Measurements from ENCODE around the gene EXD1.

Gene EXD1

GRCh38 chr15:41231422-41232226 is 1.1 kb upstream of the EXD1 start:
- no peak for DNase-seq (ENCODE audit: low read depth)
- peak overlapping the region; percentile 100 for H3K4me3 ChIP-seq (ENCODE audit: control insufficient read depth, low read depth, low read length)
- no peak for TF ChIP-seq CTCF (IDR thresholded peaks at IDR 0.05; ENCODE audit: control insufficient read depth, insufficient read depth, low read depth, low read length, missing control alignments)

GRCh38 chr15:41230345-41230649 is 260 bp downstream of the EXD1 start:
- H3K4me3 ChIP-seq (ENCODE audit: control insufficient read depth, low read depth, low read length): peak overlapping the region; percentile 100
- TF ChIP-seq CTCF (IDR thresholded peaks at IDR 0.05; ENCODE audit: control insufficient read depth, insufficient read depth, low read depth, low read length, missing control alignments): no peak
- DNase-seq (ENCODE audit: low read depth): no peak

GRCh38 chr15:41219381-41219780 is 11.2 kb downstream of the EXD1 start:
- H3K4me3 ChIP-seq (ENCODE audit: control insufficient read depth, low read depth, low read length): no peak overlapping the region
- TF ChIP-seq CTCF (IDR thresholded peaks at IDR 0.05; ENCODE audit: control insufficient read depth, insufficient read depth, low read depth, low read length, missing control alignments): no peak
- no peak for DNase-seq (ENCODE audit: low read depth)

GRCh38 chr15:41218851-41219250 is 11.7 kb downstream of the EXD1 start:
- no peak overlapping the region for H3K4me3 ChIP-seq (ENCODE audit: control insufficient read depth, low read depth, low read length)
- TF ChIP-seq CTCF (IDR thresholded peaks at IDR 0.05; ENCODE audit: control insufficient read depth, insufficient read depth, low read depth, low read length, missing control alignments): no peak

GRCh38 chr15:41215708-41216107 is 14.8 kb downstream of the EXD1 start:
- H3K4me3 ChIP-seq (ENCODE audit: control insufficient read depth, low read depth, low read length): no peak overlapping the region
- TF ChIP-seq CTCF (IDR thresholded peaks at IDR 0.05; ENCODE audit: control insufficient read depth, insufficient read depth, low read depth, low read length, missing control alignments): no peak
- DNase-seq (ENCODE audit: low read depth): no peak

More at GRCh38 chr15:41218851-41219250, 11.7 kb downstream of the EXD1 start:
- DNase-seq (ENCODE audit: low read depth): no peak

- TF ChIP-seq CTCF (IDR thresholded peaks at IDR 0.05; ENCODE audit: control insufficient read depth, insufficient read depth, low read depth, low read length, missing control alignments): no peak
- peak; percentile 66 for DNase-seq (ENCODE audit: low read depth)
- H3K4me3 ChIP-seq (ENCODE audit: control insufficient read depth, low read depth, low read length): no peak overlapping the region
Observed at GRCh38 chr15:41207687-41208448, 22.7 kb downstream of the EXD1 start.
